GM03348 (cell line): Measurements from ENCODE around the gene SLC36A1.

Experiments used
- DNase-seq: peaks from one replicate; pipeline ENCODE4 v3.0.0; 2012; ENCODE audit warnings: low spot score

The SLC36A1 gene

DNA sequence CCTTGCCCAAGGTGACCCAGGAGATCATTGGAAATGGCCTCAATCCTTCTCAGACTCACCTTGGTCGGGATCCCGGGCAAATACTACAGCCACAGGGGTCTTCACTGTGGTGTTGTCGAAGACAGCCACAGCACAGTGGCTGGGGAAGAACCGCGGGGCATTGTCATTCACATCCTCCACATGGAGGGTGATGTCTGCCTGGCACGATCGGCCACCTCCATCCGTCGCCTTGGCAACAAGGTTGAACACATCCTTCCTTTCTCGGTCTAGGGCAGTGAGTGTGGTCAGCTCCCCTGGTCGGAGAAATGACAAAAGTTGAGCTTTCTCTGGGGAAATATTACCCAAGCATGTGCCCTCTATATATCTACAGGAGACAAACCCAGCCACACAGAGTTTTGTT is 86.9 kb downstream of the SLC36A1 start:
- no peak for DNase-seq

- no peak for DNase-seq
Measured at GRCh38 chr5:151537044-151537443, 89.6 kb downstream of the SLC36A1 start.

- no peak for DNase-seq
Measured at GRCh38 chr5:151541571-151541970, 94.2 kb downstream of the SLC36A1 start.
